SK-N-SH (cell line): ENCODE data around the gene ZPBP. TPM values are rescaled to one million over a fixed set of nuclear protein-coding genes. Genes with fewer than 3 reads are reported as not detected.

ENCODE experiments used
- CTCF ChIA-PET: fragments of 300-600, 350-600 bp; formaldehyde crosslinking; extraction: SDS; loops from one replicate; lab custom pipeline; 2021; lab: Yijun Ruan, JAX
- POLR2A ChIA-PET: fragments of 350-600 bp; sonication (Branson Sonifier 250); formaldehyde crosslinking; extraction: SDS; loops from one replicate; lab custom pipeline; 2020; ENCODE audit warnings: antibody characterized with exemption, inconsistent platforms; lab: Yijun Ruan, JAX
- DNase-seq: peaks from one replicate; pipeline ENCODE4 v3.0.0; 2012
- H2AFZ ChIP-seq: fragments of 200-600 bp; sonication (generic); 2 replicates; pipeline ENCODE4 v1.8.1; 2016; ENCODE audit warnings: antibody characterized with exemption, mild to moderate bottlenecking, low read depth
- H3F3A ChIP-seq: fragments of 200-600 bp; sonication (generic); replicated peaks from 2 replicates; pipeline ENCODE3; 2016; ENCODE audit warnings: antibody characterized with exemption, mild to moderate bottlenecking; ENCODE audit not compliant: insufficient read depth
- H3K27ac ChIP-seq, 2 experiments: fragments of 200-500 bp in 1 of 2; fragments of 200-600 bp in 1 of 2; sonication (Bioruptor generic) in 1 of 2; sonication (generic), shearing (Covaris generic) in 1 of 2; 2 replicates each; pipeline versions ENCODE4 v1.5.1 to v1.6.1; 2014 to 2016; ENCODE audit warnings: low read depth in 2 of 2, inconsistent platforms in 1 of 2, low read length in 1 of 2, mild to moderate bottlenecking in 1 of 2, mixed read lengths in 1 of 2
- H3K27me3 ChIP-seq: fragments of 200-600 bp; sonication (generic), shearing (Covaris generic); 2 replicates; pipeline ENCODE4 v1.6.1; 2016; ENCODE audit warnings: mixed run types; ENCODE audit not compliant: insufficient read depth
- H3K36me3 ChIP-seq, 2 experiments: fragments of 200-500 bp in 1 of 2; fragments of 200-600 bp in 1 of 2; sonication (Bioruptor generic) in 1 of 2; sonication (generic) in 1 of 2; replicated peaks in 1 of 2; 2 replicates each; pipeline versions ENCODE3 to v1.5.1; 2014 to 2016; ENCODE audit warnings: low read length in 1 of 2, mild to moderate bottlenecking in 1 of 2; ENCODE audit not compliant: insufficient read depth in 2 of 2, control insufficient read depth in 1 of 2
- H3K4me1 ChIP-seq, 2 experiments: fragments of 200-500 bp in 1 of 2; fragments of 200-600 bp in 1 of 2; sonication (Bioruptor generic) in 1 of 2; sonication (generic), shearing (Covaris generic) in 1 of 2; 2 replicates each; pipeline versions ENCODE4 v1.5.1 to v1.6.1; 2014 to 2016; ENCODE audit warnings: low read depth in 1 of 2, low read length in 1 of 2, mixed run types in 1 of 2; ENCODE audit not compliant: insufficient read depth in 2 of 2, control insufficient read depth in 1 of 2
- H3K4me2 ChIP-seq: fragments of 200-600 bp; sonication (generic), shearing (Covaris generic); 2 replicates; pipeline ENCODE4 v1.6.1; 2017; ENCODE audit warnings: mixed run types
- H3K4me3 ChIP-seq, 2 experiments: fragments of 200-500 bp in 1 of 2; fragments of 200-600 bp in 1 of 2; sonication (Bioruptor generic) in 1 of 2; sonication (generic), shearing (Covaris generic) in 1 of 2; 2 replicates each; pipeline versions ENCODE4 v1.5.1 to v1.8.1; 2014 to 2016; ENCODE audit warnings: low read depth in 2 of 2, inconsistent platforms in 1 of 2, low read length in 1 of 2, mild to moderate bottlenecking in 1 of 2, mixed read lengths in 1 of 2, moderate library complexity in 1 of 2
- H3K79me2 ChIP-seq: fragments of 200-600 bp; sonication (generic); 2 replicates; pipeline ENCODE4 v1.8.1; 2017; ENCODE audit warnings: mild to moderate bottlenecking; ENCODE audit not compliant: insufficient read depth
- H3K9ac ChIP-seq: fragments of 200-600 bp; sonication (generic); 2 replicates; pipeline ENCODE4 v1.6.1; 2017; ENCODE audit warnings: mixed run types
- H3K9me2 ChIP-seq: fragments of 200-600 bp; sonication (generic); 2 replicates; pipeline ENCODE4 v1.6.1; 2017; ENCODE audit warnings: mixed run types
- H3K9me3 ChIP-seq: fragments of 200-600 bp; sonication (generic); 2 replicates; pipeline ENCODE4 v1.6.1; 2017; ENCODE audit warnings: mixed run types, mild to moderate bottlenecking, moderate library complexity
- H4K20me1 ChIP-seq: fragments of 200-600 bp; sonication (generic); 2 replicates; pipeline ENCODE4 v1.6.1; 2017; ENCODE audit warnings: mild to moderate bottlenecking, mixed run types; ENCODE audit not compliant: insufficient read depth
- CTCF ChIP-seq: fragments of 200-600 bp; sonication (generic); IDR thresholded peaks from 2 replicates; pipeline ENCODE4 v1.6.1; 2017; ENCODE audit warnings: antibody characterized with exemption, mild to moderate bottlenecking, moderate library complexity
- ELF1 ChIP-seq: IDR thresholded peaks from 2 replicates; pipeline ENCODE4 v1.4.0; 2012
- EZH2phosphoT487 ChIP-seq: fragments of 200-600 bp; sonication (generic); IDR thresholded peaks from 2 replicates; pipeline ENCODE4 v1.6.1; 2017; ENCODE audit warnings: low read depth, mixed run types, mild to moderate bottlenecking, antibody characterized with exemption, moderate library complexity, borderline replicate concordance
- FOSL2 ChIP-seq: IDR thresholded peaks from 2 replicates; pipeline ENCODE4 v1.4.0; 2012; ENCODE audit warnings: low read depth, mild to moderate bottlenecking, moderate library complexity, borderline replicate concordance
- GATA2 ChIP-seq: sonication (generic); formaldehyde crosslinking; IDR thresholded peaks from 2 replicates; pipeline ENCODE4 v1.5.0; 2020; ENCODE audit warnings: mild to moderate bottlenecking, missing genetic modification reagents
- MAX ChIP-seq: IDR thresholded peaks from 2 replicates; pipeline ENCODE4 v1.4.0; 2012; ENCODE audit warnings: low read depth
- MXI1 ChIP-seq: IDR thresholded peaks from 2 replicates; pipeline ENCODE4 v1.6.1; 2012; ENCODE audit warnings: mild to moderate bottlenecking, low read depth, low read length, improper control_type of control experiment
- PBX3 ChIP-seq: IDR thresholded peaks from 2 replicates; pipeline ENCODE4; 2012
- RCOR1 ChIP-seq: fragments of 150-350 bp; IDR thresholded peaks from 2 replicates; pipeline ENCODE4 v1.6.1; 2017; ENCODE audit warnings: antibody characterized with exemption, low read length
- REST ChIP-seq: IDR thresholded peaks from 2 replicates; pipeline ENCODE4 v1.6.1; 2012; ENCODE audit warnings: mild to moderate bottlenecking, low read depth, low read length, moderate library complexity
- RFX5 ChIP-seq: IDR thresholded peaks from 2 replicates; pipeline ENCODE4 v1.6.1; 2012; ENCODE audit warnings: mild to moderate bottlenecking, improper control_type of control experiment, low read length
- SIN3A ChIP-seq: IDR thresholded peaks from 2 replicates; pipeline ENCODE4 v1.6.1; 2012; ENCODE audit warnings: low read depth, mild to moderate bottlenecking, low read length, moderate library complexity, borderline replicate concordance
- TAF1 ChIP-seq: IDR thresholded peaks from 2 replicates; pipeline ENCODE4 v1.6.1; 2012; ENCODE audit warnings: low read depth, mild to moderate bottlenecking, low read length, moderate library complexity, borderline replicate concordance
- YY1 ChIP-seq: IDR thresholded peaks from 2 replicates; pipeline ENCODE4 v1.4.0; 2012; ENCODE audit warnings: low read depth, mild to moderate bottlenecking
- ZBTB33 ChIP-seq: IDR thresholded peaks from 2 replicates; pipeline ENCODE4 v1.4.0; 2012; ENCODE audit warnings: low read depth, borderline replicate concordance
- WGBS: methylation state at CpG from one replicate; pipeline ENCODE4 v1.1.6; 2017; ENCODE audit warnings: low lambda C conversion rate; 5-methylcytosine and 5-hydroxymethylcytosine counted together
- polyA plus RNA-seq, 3 experiments: library from polyadenylated mRNA; depleted of rRNA; stranded (reverse); fragments of >200 nt; gene quantifications; 2 replicates each; pipeline ENCODE4 v1.2.3, GENCODE V29; 2012

Gene ZPBP
- polyA plus RNA-seq, 1 of the 3 experiments (the other 2 are of a cell fraction) = not detected

- Histone ChIP-seq H3F3A (no peaks in the 10 kb centered on the region), H3K36me3 (no peaks in the 10 kb centered on the region), H3K9me2 (0 out of 2 replicates have a peak, but pooled peaks cover 4% of the 10 kb centered on the region), H3K4me1 (no peaks in the 10 kb centered on the region), H4K20me1 (no peaks in the 10 kb centered on the region), H3K9me3 (no peaks in the 10 kb centered on the region), H3K27ac (no peak overlapping the region), H3K27me3 (no peaks in the 10 kb centered on the region), H3K4me3 (no peak overlapping the region), H3K4me2 (no peak overlapping the region), H2AFZ (no peak overlapping the region), H3K79me2 (no peaks in the 10 kb centered on the region), H3K9ac (no peak overlapping the region)
- CTCF ChIA-PET = no interaction called here
- POLR2A ChIA-PET = no interaction called here
- TF ChIP-seq TAF1 (no peak), EZH2phosphoT487 (no peak), ZBTB33 (no peak), YY1 (no peak), ELF1 (no peak), RFX5 (no peak), PBX3 (no peak), FOSL2 (no peak), MAX (no peak), SIN3A (no peak), RCOR1 (no peak), MXI1 (no peak)
- WGBS = 1% methylated on average over 3 of the region's 3 CpGs
- DNase-seq = no peak
Measured at GRCh38 chr7:50022451-50022850, 70.6 kb downstream of the ZPBP start.

- no peak overlapping the region for H3K27ac ChIP-seq
- H3K4me3 ChIP-seq = no peak overlapping the region
- 1% methylated on average over 6 of the region's 6 CpGs for WGBS
- H2AFZ ChIP-seq = no peak overlapping the region
- CTCF ChIA-PET = no interaction called here
- no peak for TF ChIP-seq REST
- no peak for TF ChIP-seq GATA2 (CRISPR knock-in tag)
- no peak for TF ChIP-seq CTCF
- TF ChIP-seq, all 33 proteins: peak for 0
- H3K27me3 ChIP-seq = no peaks in the 10 kb centered on the region
- no peaks in the 10 kb centered on the region for H4K20me1 ChIP-seq
- H3K79me2 ChIP-seq = no peaks in the 10 kb centered on the region
- H3K9ac ChIP-seq = no peak overlapping the region
- no peaks in the 10 kb centered on the region for H3K9me3 ChIP-seq
- H3F3A ChIP-seq = no peaks in the 10 kb centered on the region
- no peak for DNase-seq
- no peak overlapping the region for H3K4me2 ChIP-seq
- POLR2A ChIA-PET = no interaction called here
- no peaks in the 10 kb centered on the region for H3K4me1 ChIP-seq
- no peaks in the 10 kb centered on the region for H3K36me3 ChIP-seq
- H3K9me2 ChIP-seq = no peaks in the 10 kb centered on the region
Measured at GRCh38 chr7:49995681-49996080, 97.4 kb downstream of the ZPBP start.
